Vagina (tissue), 2 donors: ENCODE results near the gene MAPK11.

Experiments used
- POLR2A ChIP-seq, 2 donors: fragments of 450-650 bp; IDR thresholded peaks; one replicate each; pipeline ENCODE4 v1.6.1; 2017; ENCODE audit warnings: antibody characterized with exemption in 2 of 2, mild to moderate bottlenecking in 2 of 2, moderate library complexity in 2 of 2
- POLR2AphosphoS5 ChIP-seq, 2 donors: sonication (generic); formaldehyde crosslinking; IDR thresholded peaks; one replicate each; pipeline ENCODE4 v1.9.0; 2017; ENCODE audit warnings: antibody characterized with exemption in 2 of 2, mild to moderate bottlenecking in 2 of 2, low read depth in 1 of 2; ENCODE audit not compliant: insufficient read depth in 1 of 2
- TF ChIP-seq, protein P1 (sequence below), 3 experiments: fragments of 450-650 bp in 2 of 3; fragments of 200-600 bp in 1 of 3; sonication (generic) in 1 of 3; IDR thresholded peaks; one replicate each; pipeline ENCODE4 v1.5.1; 2017 to 2019; ENCODE audit warnings: antibody characterized with exemption in 3 of 3, mild to moderate bottlenecking in 2 of 3, moderate library complexity in 2 of 3

DNA sequence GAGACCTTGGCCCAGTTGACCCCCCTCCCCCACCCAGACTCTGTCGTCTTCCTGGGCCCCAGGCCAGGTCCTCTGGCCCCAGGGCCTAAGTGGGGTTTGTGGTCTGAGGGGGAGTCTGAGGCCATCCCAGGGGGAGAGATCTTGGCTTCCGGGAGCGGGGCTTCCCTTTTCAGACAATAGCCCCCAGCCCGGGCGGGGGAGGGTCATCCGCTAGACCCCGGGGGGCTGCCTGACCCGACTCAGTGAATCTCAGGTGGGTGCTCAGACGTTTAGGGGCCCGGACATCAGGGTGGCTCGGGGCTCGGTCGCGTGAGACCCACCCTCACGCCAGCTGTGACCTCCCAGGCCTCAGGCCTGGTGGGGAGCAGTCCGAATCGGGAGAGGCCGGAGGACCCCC, 609 bp downstream of the MAPK11 start:
- TF ChIP-seq, protein P1, sequence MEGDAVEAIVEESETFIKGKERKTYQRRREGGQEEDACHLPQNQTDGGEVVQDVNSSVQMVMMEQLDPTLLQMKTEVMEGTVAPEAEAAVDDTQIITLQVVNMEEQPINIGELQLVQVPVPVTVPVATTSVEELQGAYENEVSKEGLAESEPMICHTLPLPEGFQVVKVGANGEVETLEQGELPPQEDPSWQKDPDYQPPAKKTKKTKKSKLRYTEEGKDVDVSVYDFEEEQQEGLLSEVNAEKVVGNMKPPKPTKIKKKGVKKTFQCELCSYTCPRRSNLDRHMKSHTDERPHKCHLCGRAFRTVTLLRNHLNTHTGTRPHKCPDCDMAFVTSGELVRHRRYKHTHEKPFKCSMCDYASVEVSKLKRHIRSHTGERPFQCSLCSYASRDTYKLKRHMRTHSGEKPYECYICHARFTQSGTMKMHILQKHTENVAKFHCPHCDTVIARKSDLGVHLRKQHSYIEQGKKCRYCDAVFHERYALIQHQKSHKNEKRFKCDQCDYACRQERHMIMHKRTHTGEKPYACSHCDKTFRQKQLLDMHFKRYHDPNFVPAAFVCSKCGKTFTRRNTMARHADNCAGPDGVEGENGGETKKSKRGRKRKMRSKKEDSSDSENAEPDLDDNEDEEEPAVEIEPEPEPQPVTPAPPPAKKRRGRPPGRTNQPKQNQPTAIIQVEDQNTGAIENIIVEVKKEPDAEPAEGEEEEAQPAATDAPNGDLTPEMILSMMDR (IDR thresholded peaks at IDR 0.05): no peak
- TF ChIP-seq POLR2AphosphoS5 (IDR thresholded peaks at IDR 0.05; ENCODE audit: insufficient read depth in 1 of 2, low read depth in 1 of 2) (no peak), POLR2A (IDR thresholded peaks at IDR 0.05) (no peak)
